WI38 (cell line): ENCODE measurements around the gene ME1.
A peak's percentile ranks its signal among the peaks of the same experiment; 100 is the strongest.

Experiments used
- H3K4me3 ChIP-seq: 2 replicates; pipeline ENCODE4 v1.5.1; 2011; ENCODE audit warnings: low read depth, mild to moderate bottlenecking, control low read depth, low read length
- TF ChIP-seq, protein P1 (sequence below): IDR thresholded peaks from 2 replicates; pipeline ENCODE4 v1.5.1; 2012; ENCODE audit warnings: low read depth, mild to moderate bottlenecking, control low read depth, low read length

The ME1 gene

DNA sequence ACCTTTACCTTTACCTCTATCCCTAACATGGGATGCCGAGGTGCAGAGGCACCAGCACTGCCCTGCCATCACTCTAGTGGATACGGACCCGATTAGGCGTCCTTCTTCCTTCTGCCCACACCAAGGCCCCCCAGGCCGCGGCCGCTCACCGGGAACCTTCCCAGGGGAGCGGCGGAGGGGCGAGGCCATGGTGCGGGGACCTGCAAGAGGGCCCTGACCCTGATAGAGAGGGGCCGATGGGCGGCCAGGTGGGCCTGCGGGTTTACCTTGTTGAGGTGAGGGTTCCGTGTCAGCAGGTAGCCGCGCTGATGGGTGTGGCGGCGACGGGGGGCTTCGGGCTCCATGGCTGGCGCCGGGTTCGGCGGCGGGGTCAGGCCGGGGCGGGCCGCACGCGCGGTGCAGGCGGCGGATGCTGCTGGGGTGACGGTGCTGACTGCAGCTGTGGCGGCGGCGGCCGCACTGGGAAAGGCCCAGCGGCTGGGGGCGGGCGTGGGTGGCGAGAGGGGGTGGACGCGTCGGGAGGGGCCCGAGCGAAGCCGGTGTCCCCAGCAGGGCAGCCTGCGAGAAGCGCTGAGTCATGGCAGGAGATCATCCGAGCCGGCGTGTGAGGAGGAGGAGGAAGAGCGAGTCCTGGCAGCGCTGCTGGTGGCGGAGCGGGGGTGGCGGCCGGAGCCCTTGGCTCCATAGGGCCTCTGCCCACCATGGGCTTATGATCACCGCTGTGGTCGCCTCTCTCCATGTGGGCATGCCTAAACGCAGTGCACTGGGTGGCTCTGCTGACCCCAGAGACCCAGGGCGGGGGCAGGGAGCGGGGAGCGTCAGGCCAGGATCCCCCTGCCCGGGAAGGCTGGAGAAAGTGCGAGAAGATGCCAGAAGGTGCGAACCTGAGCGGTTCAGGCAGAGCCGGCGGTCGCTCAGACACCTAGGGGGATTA is at the start of gene ME1:
TSS of gene ME1 (minus strand) at position 441 of the 934 bp plus-strand sequence. CDS start at position 344, 97 bp downstream.
- peak within 1 kb of the TSS; percentile 89 for H3K4me3 ChIP-seq
- TF ChIP-seq, protein P1, sequence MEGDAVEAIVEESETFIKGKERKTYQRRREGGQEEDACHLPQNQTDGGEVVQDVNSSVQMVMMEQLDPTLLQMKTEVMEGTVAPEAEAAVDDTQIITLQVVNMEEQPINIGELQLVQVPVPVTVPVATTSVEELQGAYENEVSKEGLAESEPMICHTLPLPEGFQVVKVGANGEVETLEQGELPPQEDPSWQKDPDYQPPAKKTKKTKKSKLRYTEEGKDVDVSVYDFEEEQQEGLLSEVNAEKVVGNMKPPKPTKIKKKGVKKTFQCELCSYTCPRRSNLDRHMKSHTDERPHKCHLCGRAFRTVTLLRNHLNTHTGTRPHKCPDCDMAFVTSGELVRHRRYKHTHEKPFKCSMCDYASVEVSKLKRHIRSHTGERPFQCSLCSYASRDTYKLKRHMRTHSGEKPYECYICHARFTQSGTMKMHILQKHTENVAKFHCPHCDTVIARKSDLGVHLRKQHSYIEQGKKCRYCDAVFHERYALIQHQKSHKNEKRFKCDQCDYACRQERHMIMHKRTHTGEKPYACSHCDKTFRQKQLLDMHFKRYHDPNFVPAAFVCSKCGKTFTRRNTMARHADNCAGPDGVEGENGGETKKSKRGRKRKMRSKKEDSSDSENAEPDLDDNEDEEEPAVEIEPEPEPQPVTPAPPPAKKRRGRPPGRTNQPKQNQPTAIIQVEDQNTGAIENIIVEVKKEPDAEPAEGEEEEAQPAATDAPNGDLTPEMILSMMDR = no peak

DNA sequence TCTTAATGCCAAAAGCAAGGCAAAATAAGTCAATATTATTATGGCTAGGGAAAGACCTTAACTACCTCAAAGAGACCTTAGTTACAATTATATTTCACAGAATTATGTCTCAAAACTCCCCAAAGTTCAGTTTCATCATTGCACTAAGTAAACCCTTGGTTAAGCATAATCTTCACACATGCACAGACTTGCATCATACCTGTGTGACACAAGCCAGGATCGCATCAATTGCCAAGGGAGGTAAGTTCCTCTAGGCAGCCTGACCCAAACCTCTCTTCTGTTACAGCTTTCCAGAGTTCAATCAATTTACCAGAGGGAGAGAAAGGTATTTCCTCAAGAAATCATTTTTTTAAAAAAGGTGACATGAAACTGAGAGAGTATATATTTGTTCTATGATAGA is 49.6 kb upstream of the ME1 start:
- no peak overlapping the region for H3K4me3 ChIP-seq
- TF ChIP-seq, protein P1 = no peak

DNA sequence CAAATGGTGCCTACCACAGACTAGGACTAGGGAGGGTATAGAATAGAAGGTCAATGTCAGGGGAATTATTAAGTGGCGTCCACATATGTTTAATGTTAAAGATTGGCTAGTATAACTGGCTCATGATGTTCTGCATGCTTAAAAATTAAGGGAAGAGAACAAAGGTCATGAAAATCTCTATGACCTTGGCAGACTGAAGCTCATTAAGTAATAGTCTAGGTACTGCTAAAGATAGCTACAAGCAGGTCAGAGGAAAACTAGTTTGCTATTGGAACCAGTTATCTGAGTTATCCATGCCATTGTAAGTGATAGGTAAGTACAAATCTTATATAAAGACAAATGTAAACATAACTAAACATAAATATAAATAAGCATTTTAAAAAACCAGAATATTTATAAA is 48.5 kb upstream of the ME1 start:
- TF ChIP-seq, protein P1 = no peak

DNA sequence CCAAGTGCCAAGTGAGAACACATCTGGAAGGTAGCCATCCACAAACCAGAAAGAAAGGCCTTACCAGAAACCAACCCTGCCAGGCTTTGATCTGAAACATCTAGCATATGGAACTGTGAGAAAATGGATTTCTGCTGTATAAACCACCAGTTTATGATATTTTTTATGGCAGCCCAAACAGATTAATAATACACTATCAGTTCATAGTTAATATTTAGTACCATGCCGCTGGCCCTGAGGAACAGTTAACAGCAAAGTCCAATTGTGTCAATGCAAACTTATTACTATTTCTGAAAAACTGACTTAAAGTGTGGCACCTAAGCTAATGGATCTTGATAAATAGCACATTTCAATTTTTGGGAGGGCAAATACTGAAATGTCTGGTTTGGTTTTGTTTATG is 46.1 kb upstream of the ME1 start:
- H3K4me3 ChIP-seq = no peak overlapping the region
- TF ChIP-seq, protein P1 = no peak

More for the DNA sequence above, 48.5 kb upstream of the ME1 start:
- H3K4me3 ChIP-seq = no peak overlapping the region

DNA sequence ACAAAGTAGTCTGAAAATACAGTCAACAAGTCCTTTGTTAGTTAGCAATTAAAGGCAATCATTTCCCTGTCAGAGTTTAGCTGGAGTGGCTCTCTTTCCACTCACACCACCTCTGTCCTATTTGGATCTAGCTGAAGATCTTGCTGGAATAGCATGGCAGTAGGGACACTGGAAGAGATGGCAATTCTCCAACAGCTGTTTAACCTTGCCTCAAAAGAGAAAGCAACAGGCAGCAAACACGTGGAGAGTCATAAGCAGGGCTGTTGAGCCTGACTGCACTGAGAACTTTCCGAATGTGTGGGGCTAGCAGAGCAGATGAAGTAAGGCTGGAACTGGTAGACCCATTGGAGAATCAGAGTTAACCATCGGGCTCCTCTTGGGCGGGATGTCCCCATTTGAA is 43.5 kb upstream of the ME1 start:
- TF ChIP-seq, protein P1 = no peak
- H3K4me3 ChIP-seq = no peak overlapping the region

DNA sequence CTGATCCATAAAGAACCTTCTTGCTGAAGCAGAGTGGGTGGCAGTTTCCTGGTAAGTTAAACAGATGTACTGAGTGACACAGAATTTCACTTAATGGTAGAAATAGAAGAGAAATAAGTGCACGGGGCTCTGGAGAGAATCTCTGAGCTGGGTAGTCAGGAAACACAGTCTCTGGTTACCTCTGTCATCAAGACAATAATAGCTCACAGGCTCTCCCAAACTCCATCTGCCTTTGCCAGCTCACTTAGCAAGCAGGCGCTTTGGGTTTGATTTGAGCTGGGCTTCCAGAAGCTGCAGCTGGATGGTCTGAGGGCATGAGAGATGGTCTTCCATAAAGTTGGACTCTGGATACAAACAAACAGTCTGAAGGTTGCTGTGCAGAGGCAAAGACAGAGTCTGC is 41.9 kb upstream of the ME1 start:
- H3K4me3 ChIP-seq = no peak overlapping the region
- TF ChIP-seq, protein P1 = no peak

DNA sequence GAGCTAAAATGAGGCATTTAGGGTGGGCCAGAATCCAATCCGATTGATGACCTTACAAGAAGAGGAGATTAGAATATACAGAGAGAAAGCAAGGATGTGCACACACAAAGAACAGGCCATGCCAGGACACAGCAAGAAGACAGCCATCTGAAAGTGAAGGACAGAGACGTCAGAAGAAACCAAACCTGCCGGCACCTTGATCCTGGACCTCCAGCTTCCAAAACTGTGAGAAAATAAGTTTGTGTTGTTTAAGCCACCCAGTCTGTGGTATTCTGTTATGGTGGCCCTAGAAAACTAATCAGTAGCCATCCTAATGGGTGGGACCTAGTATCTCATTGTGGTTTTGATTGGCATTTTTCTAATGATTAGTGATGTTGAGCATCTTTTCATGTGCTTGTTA is 39.7 kb upstream of the ME1 start:
- H3K4me3 ChIP-seq = no peak overlapping the region
- TF ChIP-seq, protein P1 = no peak
